PC-9 (cell line): Measurements from ENCODE around the gene GABRB2. TPM values are rescaled to one million over a fixed set of nuclear protein-coding genes. Genes with fewer than 3 reads are reported as not detected.

ENCODE experiments used
- BruUV-seq: library from RNA; stranded (reverse); fragments of 400-500 nt; replicated peaks from 2 replicates; lab custom pipeline; 2021; lab: Mats Ljungman, UMichigan
- CTCF ChIA-PET: fragments of 300-600 bp; sonication (Branson Sonifier 250); formaldehyde crosslinking; loops from one replicate; lab custom pipeline; 2022; ENCODE audit warnings: antibody characterized with exemption; lab: Charles Lee
- POLR2A ChIA-PET: fragments of 300-600 bp; sonication (Branson Sonifier 250); formaldehyde crosslinking; loops from one replicate; lab custom pipeline; 2022; ENCODE audit warnings: antibody characterized with exemption; ENCODE audit not compliant: unreplicated experiment; lab: Charles Lee
- DNase-seq, 2 experiments: peaks; one replicate each; pipeline versions ENCODE4 v3.0.0 to v3.0.0-alpha.2; 2015 to 2022; ENCODE audit warnings: mixed read lengths in 1 of 2
- H2AFZ ChIP-seq: fragments of 200-600 bp; sonication (generic); 2 replicates; pipeline ENCODE4 v1.8.1; 2017; ENCODE audit warnings: antibody characterized with exemption
- H3F3A ChIP-seq: fragments of 200-600 bp; sonication (generic); 2 replicates; pipeline ENCODE4 v1.8.1; 2017; ENCODE audit warnings: antibody characterized with exemption, mild to moderate bottlenecking, low read depth; ENCODE audit not compliant: insufficient read depth
- H3K27ac ChIP-seq: fragments of 200-600 bp; sonication (generic); 2 replicates; pipeline ENCODE4 v1.6.1; 2016; ENCODE audit warnings: mixed run types
- H3K27me3 ChIP-seq: fragments of 200-600 bp; sonication (generic); 2 replicates; pipeline ENCODE4 v1.6.1; 2016; ENCODE audit warnings: low read depth, mixed run types; ENCODE audit not compliant: insufficient read depth
- H3K36me3 ChIP-seq: fragments of 200-600 bp; sonication (generic); 2 replicates; pipeline ENCODE4 v1.6.1; 2016; ENCODE audit warnings: low read depth, mixed run types
- H3K4me1 ChIP-seq: fragments of 200-600 bp; sonication (generic); replicated peaks from 2 replicates; pipeline ENCODE4 v1.6.1; 2016; ENCODE audit warnings: mixed run types; ENCODE audit not compliant: insufficient read depth
- H3K4me2 ChIP-seq: fragments of 200-600 bp; sonication (generic); 2 replicates; pipeline ENCODE4 v1.6.1; 2017; ENCODE audit warnings: mixed run types
- H3K4me3 ChIP-seq: fragments of 200-600 bp; sonication (generic); 2 replicates; pipeline ENCODE4 v1.6.1; 2016; ENCODE audit warnings: mixed run types
- H3K79me2 ChIP-seq: fragments of 200-600 bp; sonication (generic); 2 replicates; pipeline ENCODE4 v1.6.1; 2017; ENCODE audit warnings: low read depth, mixed run types
- H3K9me2 ChIP-seq: fragments of 200-600 bp; sonication (generic); 2 replicates; pipeline ENCODE4 v1.8.1; 2017; ENCODE audit warnings: mild to moderate bottlenecking; ENCODE audit not compliant: insufficient read depth
- H3K9me3 ChIP-seq: fragments of 200-600 bp; sonication (generic); 2 replicates; pipeline ENCODE4 v1.8.1; 2016; ENCODE audit warnings: low read depth; ENCODE audit not compliant: insufficient read depth
- H4K20me1 ChIP-seq: fragments of 200-600 bp; sonication (generic); 2 replicates; pipeline ENCODE4 v1.8.1; 2017; ENCODE audit not compliant: insufficient read depth
- CTCF ChIP-seq: fragments of 200-600 bp; sonication (generic); conservative IDR thresholded peaks from 2 replicates; pipeline ENCODE4 v1.6.1; 2017; ENCODE audit warnings: mixed run types, antibody characterized with exemption, mild to moderate bottlenecking, moderate library complexity
- EZH2 ChIP-seq: fragments of 200-600 bp; sonication (generic); IDR thresholded peaks from 2 replicates; pipeline ENCODE4 v1.8.0; 2017; ENCODE audit warnings: antibody characterized with exemption, low read depth
- intact Hi-C: fragments of 100-400 bp; cut with micrococcal nuclease; formaldehyde crosslinking; loops from one replicate; pipeline ENCODE4 v1.10.0; 2022; ENCODE audit not compliant: unreplicated experiment
- total RNA-seq: library from RNA; stranded (reverse); gene quantifications from 2 replicates; pipeline ENCODE4 v1.2.3, GENCODE V29; 2021

The GABRB2 gene
- total RNA-seq, 1 experiment from 2014 or later: not detected

GRCh38 chr5:161431963-161432362, 114.6 kb downstream of the GABRB2 start:
- no peak overlapping the region for H2AFZ ChIP-seq
- no peak for DNase-seq
- no peaks in the 10 kb centered on the region for H3K9me3 ChIP-seq
- H3K27ac ChIP-seq: no peak overlapping the region
- no peaks in the 10 kb centered on the region for H3K79me2 ChIP-seq
- H3K4me1 ChIP-seq: no peaks in the 10 kb centered on the region
- no peak overlapping the region for H3K4me3 ChIP-seq
- intact Hi-C loops: no loop called here
- no peaks in the 10 kb centered on the region for H3K9me2 ChIP-seq
- H3K36me3 ChIP-seq: no peaks in the 10 kb centered on the region
- POLR2A ChIA-PET: no interaction called here
- TF ChIP-seq EZH2 (no peak), CTCF (no peak)
- no peaks in the 10 kb centered on the region for H3F3A ChIP-seq
- H3K27me3 ChIP-seq: no peaks in the 10 kb centered on the region
- BruUV-seq: no TSS peak
- CTCF ChIA-PET: no interaction called here
- no peaks in the 10 kb centered on the region for H4K20me1 ChIP-seq
- H3K4me2 ChIP-seq: no peak overlapping the region

GRCh38 chr5:161421067-161421466, 125.5 kb downstream of the GABRB2 start:
- TF ChIP-seq EZH2 (no peak), CTCF (no peak)
- intact Hi-C loops: no loop called here
- Histone ChIP-seq H3K4me1 (no peaks in the 10 kb centered on the region), H3K9me3 (no peaks in the 10 kb centered on the region), H3K4me3 (no peak overlapping the region), H3K4me2 (no peak overlapping the region), H4K20me1 (no peaks in the 10 kb centered on the region), H3K36me3 (no peaks in the 10 kb centered on the region), H2AFZ (no peak overlapping the region), H3K9me2 (no peaks in the 10 kb centered on the region; the same call in 1 of the 2 replicates), H3K79me2 (no peaks in the 10 kb centered on the region), H3K27ac (no peak overlapping the region), H3F3A (no peaks in the 10 kb centered on the region), H3K27me3 (no peaks in the 10 kb centered on the region)
- BruUV-seq: no TSS peak
- ChIA-PET CTCF (no interaction called here), POLR2A (no interaction called here)
- DNase-seq: no peak

- Histone ChIP-seq H3K36me3 (no peaks in the 10 kb centered on the region), H3K4me2 (no peak overlapping the region), H3K4me3 (no peak overlapping the region), H3K9me3 (no peaks in the 10 kb centered on the region), H3K27me3 (no peaks in the 10 kb centered on the region), H3K27ac (no peak overlapping the region), H4K20me1 (no peaks in the 10 kb centered on the region), H3K79me2 (no peaks in the 10 kb centered on the region), H2AFZ (no peak overlapping the region), H3F3A (no peaks in the 10 kb centered on the region), H3K9me2 (no peaks in the 10 kb centered on the region; the same call in 1 of the 2 replicates), H3K4me1 (no peaks in the 10 kb centered on the region)
- POLR2A ChIA-PET: no interaction called here
- DNase-seq: no peak
- CTCF ChIA-PET: no interaction called here
- intact Hi-C loops: no loop called here
- no peak for TF ChIP-seq CTCF
- TF ChIP-seq EZH2: no peak
- no TSS peak for BruUV-seq
Observed at GRCh38 chr5:161420521-161420920, 126.0 kb downstream of the GABRB2 start.
